Fibroblast of lung (primary cell): ENCODE data around the gene TGM2. TPM values are rescaled to one million over a fixed set of nuclear protein-coding genes. Genes with fewer than 3 reads are reported as not detected.

Experiments
- DNase-seq, 2 donors: peaks; one replicate each; pipeline versions ENCODE4 v3.0.0 to v3.0.0-alpha.2; 2010; ENCODE audit warnings: low read depth in 2 of 2
- H2AFZ ChIP-seq: 2 replicates; pipeline ENCODE4 v1.5.1; 2012; ENCODE audit warnings: low read length, control low read depth, inconsistent platforms
- H3K27ac ChIP-seq: 2 replicates; pipeline ENCODE4 v1.5.1; 2011; ENCODE audit warnings: low read length, control low read depth; ENCODE audit not compliant: insufficient read depth
- H3K27me3 ChIP-seq: 2 replicates; pipeline ENCODE4 v1.5.1; 2011; ENCODE audit warnings: mild to moderate bottlenecking, low read length; ENCODE audit not compliant: control insufficient read depth, insufficient read depth
- H3K36me3 ChIP-seq: 2 replicates; pipeline ENCODE4 v1.5.1; 2011; ENCODE audit warnings: low read length; ENCODE audit not compliant: control insufficient read depth, insufficient read depth
- H3K4me1 ChIP-seq: 2 replicates; pipeline ENCODE4 v1.5.1; 2011; ENCODE audit warnings: low read length; ENCODE audit not compliant: control insufficient read depth, insufficient read depth; ENCODE audit errors: extremely low read depth
- H3K4me2 ChIP-seq: 2 replicates; pipeline ENCODE4 v1.5.1; 2011; ENCODE audit warnings: low read length, control low read depth; ENCODE audit not compliant: insufficient read depth; ENCODE audit errors: extremely low read depth
- H3K4me3 ChIP-seq, 4 experiments: fragments of 200-600 bp in 1 of 4; sonication (generic) in 1 of 4; replicated peaks in 1 of 4; 2 replicates each; pipeline ENCODE4 v1.5.1; 2011 to 2016; ENCODE audit warnings: low read length in 4 of 4, low read depth in 3 of 4, mild to moderate bottlenecking in 3 of 4, control low read depth in 2 of 4, inconsistent platforms in 1 of 4, mixed read lengths in 1 of 4; ENCODE audit not compliant: insufficient read depth in 1 of 4; ENCODE audit errors: control extremely low read depth in 1 of 4
- H3K79me2 ChIP-seq: 2 replicates; pipeline ENCODE4 v1.5.1; 2012; ENCODE audit warnings: mild to moderate bottlenecking, low read length, inconsistent platforms; ENCODE audit not compliant: control insufficient read depth, insufficient read depth
- H3K9ac ChIP-seq: 2 replicates; pipeline ENCODE4 v1.5.1; 2011; ENCODE audit warnings: mild to moderate bottlenecking, low read length, control low read depth; ENCODE audit not compliant: insufficient read depth
- H3K9me3 ChIP-seq: 2 replicates; pipeline ENCODE4 v1.5.1; 2012; ENCODE audit warnings: low read depth, low read length; ENCODE audit not compliant: control insufficient read depth, insufficient read depth
- H4K20me1 ChIP-seq: 2 replicates; pipeline ENCODE4 v1.5.1; 2011; ENCODE audit warnings: low read length; ENCODE audit not compliant: control insufficient read depth, insufficient read depth; ENCODE audit errors: extremely low read depth
- EZH2 ChIP-seq: IDR thresholded peaks from 2 replicates; pipeline ENCODE4 v1.5.1; 2012; ENCODE audit warnings: low read length, control low read depth, mild to moderate bottlenecking; ENCODE audit errors: missing control alignments
- polyA plus RNA-seq, 2 donors: library from polyadenylated mRNA; depleted of rRNA in 1 of 2; stranded (reverse) in 1 of 2; unstranded in 1 of 2; fragments of >200 nt; gene quantifications; 2 replicates each; pipeline ENCODE4 v1.2.1, GENCODE V29; 2011 to 2012; ENCODE audit warnings: missing spikeins in 1 of 2
- total RNA-seq: library from RNA; depleted of rRNA; stranded (reverse); fragments of >200 nt; gene quantifications from 2 replicates; pipeline ENCODE4 v1.2.1, GENCODE V29; 2014
- TF ChIP-seq, protein P1 (sequence below), 2 donors: IDR thresholded peaks in 1 of 2; conservative IDR thresholded peaks in 1 of 2; 1 replicate in 1 of 2; 2 replicates in 1 of 2; pipeline ENCODE4 v1.5.1; 2011 to 2012; ENCODE audit warnings: low read length in 2 of 2, control low read depth in 1 of 2, inconsistent platforms in 1 of 2, low read depth in 1 of 2, mild to moderate bottlenecking in 1 of 2

The TGM2 gene
- total and polyA plus RNA-seq, 2 donors (not counting 1 experiment from before 2014, with no cell fraction given): 103 to 238 TPM

DNA sequence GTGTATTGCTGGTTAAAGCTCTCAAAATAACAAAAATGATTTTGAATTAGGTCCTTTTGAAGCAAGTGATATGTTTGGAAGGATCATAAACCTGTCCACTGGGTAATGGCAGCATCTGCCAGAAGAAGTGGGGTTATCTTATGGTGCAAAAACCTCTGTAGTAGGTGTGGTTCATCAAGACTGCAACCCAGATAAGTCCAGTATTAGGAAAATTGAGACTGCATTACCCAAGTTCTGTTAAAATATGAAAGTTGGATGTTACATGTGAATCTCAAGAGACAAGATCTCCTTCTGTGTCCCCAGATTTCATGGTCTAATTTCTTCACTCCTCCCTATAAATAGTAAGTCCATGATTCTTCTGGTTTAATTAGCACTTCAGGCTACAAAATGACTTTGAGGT is 72.2 kb downstream of the TGM2 start:
- H3K79me2 ChIP-seq: no peaks in the 10 kb centered on the region
- H4K20me1 ChIP-seq: no peaks in the 10 kb centered on the region
- H3K4me2 ChIP-seq: no peak overlapping the region
- DNase-seq: no peak
- H3K4me3 ChIP-seq: no peak overlapping the region
- H3K27ac ChIP-seq: no peak overlapping the region
- no peaks in the 10 kb centered on the region for H3K9me3 ChIP-seq
- peaks cover 5% of the 10 kb centered on the region for H3K36me3 ChIP-seq
- no peak overlapping the region for H3K9ac ChIP-seq
- no peaks in the 10 kb centered on the region for H3K27me3 ChIP-seq
- TF ChIP-seq EZH2: no peak
- TF ChIP-seq, protein P1, sequence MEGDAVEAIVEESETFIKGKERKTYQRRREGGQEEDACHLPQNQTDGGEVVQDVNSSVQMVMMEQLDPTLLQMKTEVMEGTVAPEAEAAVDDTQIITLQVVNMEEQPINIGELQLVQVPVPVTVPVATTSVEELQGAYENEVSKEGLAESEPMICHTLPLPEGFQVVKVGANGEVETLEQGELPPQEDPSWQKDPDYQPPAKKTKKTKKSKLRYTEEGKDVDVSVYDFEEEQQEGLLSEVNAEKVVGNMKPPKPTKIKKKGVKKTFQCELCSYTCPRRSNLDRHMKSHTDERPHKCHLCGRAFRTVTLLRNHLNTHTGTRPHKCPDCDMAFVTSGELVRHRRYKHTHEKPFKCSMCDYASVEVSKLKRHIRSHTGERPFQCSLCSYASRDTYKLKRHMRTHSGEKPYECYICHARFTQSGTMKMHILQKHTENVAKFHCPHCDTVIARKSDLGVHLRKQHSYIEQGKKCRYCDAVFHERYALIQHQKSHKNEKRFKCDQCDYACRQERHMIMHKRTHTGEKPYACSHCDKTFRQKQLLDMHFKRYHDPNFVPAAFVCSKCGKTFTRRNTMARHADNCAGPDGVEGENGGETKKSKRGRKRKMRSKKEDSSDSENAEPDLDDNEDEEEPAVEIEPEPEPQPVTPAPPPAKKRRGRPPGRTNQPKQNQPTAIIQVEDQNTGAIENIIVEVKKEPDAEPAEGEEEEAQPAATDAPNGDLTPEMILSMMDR (conservative IDR thresholded peaks at IDR 0.05 in 1 of 2, IDR thresholded peaks at IDR 0.05 in 1 of 2; ENCODE audit: low read depth in 1 of 2, low read length in 2 of 2): no peak
- peaks cover 25% of the 10 kb centered on the region for H3K4me1 ChIP-seq
- no peak overlapping the region for H2AFZ ChIP-seq

GRCh38 chr20:38092260-38092857 is 72.7 kb downstream of the TGM2 start:
- Histone ChIP-seq H3K9ac (no peak overlapping the region), H3K4me3 (no peak overlapping the region), H2AFZ (no peak overlapping the region), H3K36me3 (peaks cover 5% of the 10 kb centered on the region), H3K9me3 (no peaks in the 10 kb centered on the region), H3K27ac (peak overlapping the region; percentile 1), H3K4me1 (peaks cover 25% of the 10 kb centered on the region), H4K20me1 (no peaks in the 10 kb centered on the region), H3K27me3 (no peaks in the 10 kb centered on the region), H3K4me2 (no peak overlapping the region), H3K79me2 (no peaks in the 10 kb centered on the region)
- no peak for DNase-seq
- TF ChIP-seq EZH2: no peak
- TF ChIP-seq, protein P1 (conservative IDR thresholded peaks at IDR 0.05 in 1 of 2, IDR thresholded peaks at IDR 0.05 in 1 of 2; ENCODE audit: low read depth in 1 of 2, low read length in 2 of 2): no peak

GRCh38 chr20:38091441-38092216 is 73.4 kb downstream of the TGM2 start:
- TF ChIP-seq EZH2: no peak
- TF ChIP-seq, protein P1 (conservative IDR thresholded peaks at IDR 0.05 in 1 of 2, IDR thresholded peaks at IDR 0.05 in 1 of 2; ENCODE audit: low read depth in 1 of 2, low read length in 2 of 2): no peak
- no peaks in the 10 kb centered on the region for H3K27me3 ChIP-seq
- H3K4me2 ChIP-seq: peak overlapping the region; percentile 48
- H3K79me2 ChIP-seq: no peaks in the 10 kb centered on the region
- no peak overlapping the region for H2AFZ ChIP-seq
- H3K36me3 ChIP-seq: peaks cover 5% of the 10 kb centered on the region
- no peak overlapping the region for H3K4me3 ChIP-seq
- H3K4me1 ChIP-seq: peaks cover 25% of the 10 kb centered on the region
- H3K9me3 ChIP-seq: no peaks in the 10 kb centered on the region
- H3K9ac ChIP-seq: peak overlapping the region; percentile 14
- peak overlapping the region; percentile 26 for H3K27ac ChIP-seq
- peak; percentile 22 to 48 for DNase-seq
- H4K20me1 ChIP-seq: no peaks in the 10 kb centered on the region
